ENCODE measurements around the gene ASPA. TPM values are rescaled to one million over a fixed set of nuclear protein-coding genes. Genes with fewer than 3 reads are reported as not detected.
A peak's percentile ranks its signal among the peaks of the same experiment; 100 is the strongest.
"Not testable (repeated sequence)": the region's sequence is repeated elsewhere in the genome, so short reads cannot be mapped to it uniquely, and the experiment has no call there.

The ASPA gene
- total RNA-seq, 1 donor from 2014 or later = not detected

DNA sequence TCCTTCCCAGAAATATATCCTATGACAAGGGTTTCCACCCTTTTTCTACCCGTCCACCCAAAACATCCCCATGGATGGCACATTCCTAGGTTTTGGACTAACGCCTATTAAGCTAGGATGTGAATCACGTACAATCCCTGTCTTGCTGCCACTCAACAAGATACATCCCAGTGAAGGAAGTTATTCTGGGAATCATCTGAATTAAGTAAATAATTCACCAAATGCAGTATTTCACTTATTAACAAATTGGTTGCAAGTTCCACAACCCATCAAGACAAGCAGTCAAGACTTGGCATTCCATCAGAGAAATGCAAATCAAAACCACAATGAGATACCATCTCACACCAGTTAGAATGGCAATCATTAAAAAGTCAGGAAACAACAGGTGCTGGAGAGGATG lies 32.1 kb downstream of the ASPA start:
- TF ChIP-seq CTCF (conservative IDR thresholded peaks at IDR 0.05) = no peak
- H3K27me3 Mint-ChIP-seq (ENCODE audit: low read depth) = peaks cover 5% of the 10 kb centered on the region
- H3K9me3 Mint-ChIP-seq = peaks cover 2% of the 10 kb centered on the region
- H3K27ac Mint-ChIP-seq (ENCODE audit: unreplicated experiment) = no peak overlapping the region
- H3K36me3 Mint-ChIP-seq (ENCODE audit: low read depth) = peaks cover 5% of the 10 kb centered on the region
- H3K4me3 Mint-ChIP-seq = no peak overlapping the region
- peaks cover 23% of the 10 kb centered on the region for H3K4me1 Mint-ChIP-seq
- no peak for DNase-seq (ENCODE audit: low read depth, low spot score)

- Mint-ChIP-seq H3K4me1 (peaks cover 39% of the 10 kb centered on the region), H3K27me3 (ENCODE audit: low read depth) (peaks cover 5% of the 10 kb centered on the region), H3K4me3 (no peak overlapping the region), H3K9me3 (peaks cover 2% of the 10 kb centered on the region), H3K27ac (ENCODE audit: unreplicated experiment) (no peak overlapping the region), H3K36me3 (ENCODE audit: low read depth) (peaks cover 5% of the 10 kb centered on the region)
- no peak for DNase-seq (ENCODE audit: low read depth, low spot score)
- TF ChIP-seq CTCF (conservative IDR thresholded peaks at IDR 0.05) = no peak
Measured at GRCh38 chr17:3510090-3510489, 34.3 kb downstream of the ASPA start.

DNA sequence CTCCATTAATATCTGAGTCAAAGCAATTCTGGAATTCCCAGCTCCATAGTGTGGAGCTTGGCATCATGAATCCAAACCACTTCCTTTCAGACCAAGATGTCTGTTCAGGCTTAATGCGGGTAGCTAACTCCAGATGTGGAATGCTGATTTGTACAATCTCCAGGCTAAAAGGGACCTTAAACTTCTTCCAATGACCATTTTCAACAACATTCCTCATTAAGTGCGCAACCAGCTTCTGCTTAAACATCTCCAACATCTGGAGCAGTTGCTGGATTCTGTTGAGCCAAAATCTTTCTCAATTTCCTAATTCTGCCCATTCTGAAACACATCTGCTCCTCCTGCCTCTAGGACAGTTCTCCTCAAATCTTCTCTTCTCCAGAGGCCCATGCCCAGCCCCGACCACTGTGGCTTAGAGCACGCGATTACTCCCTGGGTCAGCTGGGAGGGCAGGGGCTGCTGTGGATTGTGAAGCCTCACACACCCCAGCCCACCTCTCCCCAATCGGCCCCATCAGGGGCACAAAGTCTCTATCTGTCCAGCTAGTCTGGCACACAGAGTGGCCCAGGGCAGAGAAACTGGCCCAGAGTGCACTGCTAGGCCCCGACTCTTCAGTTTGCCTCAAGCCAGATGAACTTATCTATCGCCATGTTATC lies 36.2 kb downstream of the ASPA start:
- no peak for TF ChIP-seq CTCF (conservative IDR thresholded peaks at IDR 0.05)
- Mint-ChIP-seq H3K36me3 (ENCODE audit: low read depth) (peaks cover 8% of the 10 kb centered on the region), H3K4me1 (peaks cover 50% of the 10 kb centered on the region), H3K9me3 (peaks cover 2% of the 10 kb centered on the region), H3K27ac (ENCODE audit: unreplicated experiment) (peak overlapping the region; percentile 74), H3K27me3 (ENCODE audit: low read depth) (peaks cover 5% of the 10 kb centered on the region), H3K4me3 (peak overlapping the region; percentile 78)
- DNase-seq (ENCODE audit: low read depth, low spot score) = no peak

- H3K27me3 Mint-ChIP-seq (ENCODE audit: low read depth) = peaks cover 5% of the 10 kb centered on the region
- peaks cover 50% of the 10 kb centered on the region for H3K4me1 Mint-ChIP-seq
- peak overlapping the region; percentile 78 for H3K4me3 Mint-ChIP-seq
- DNase-seq (ENCODE audit: low read depth, low spot score) = peak; percentile 53
- peak overlapping the region; percentile 92 for H3K27ac Mint-ChIP-seq (ENCODE audit: unreplicated experiment)
- peaks cover 2% of the 10 kb centered on the region for H3K9me3 Mint-ChIP-seq
- no peak for TF ChIP-seq CTCF (conservative IDR thresholded peaks at IDR 0.05)
- peaks cover 8% of the 10 kb centered on the region for H3K36me3 Mint-ChIP-seq (ENCODE audit: low read depth)
Measured at GRCh38 chr17:3512505-3513171, 36.8 kb downstream of the ASPA start.

- H3K4me1 Mint-ChIP-seq = peaks cover 50% of the 10 kb centered on the region
- peaks cover 4% of the 10 kb centered on the region for H3K9me3 Mint-ChIP-seq
- DNase-seq (ENCODE audit: low read depth, low spot score) = no peak
- H3K27ac Mint-ChIP-seq (ENCODE audit: unreplicated experiment) = peak overlapping the region; percentile 92
- TF ChIP-seq CTCF (conservative IDR thresholded peaks at IDR 0.05) = no peak
- H3K27me3 Mint-ChIP-seq (ENCODE audit: low read depth) = peaks cover 5% of the 10 kb centered on the region
- H3K36me3 Mint-ChIP-seq (ENCODE audit: low read depth) = peaks cover 8% of the 10 kb centered on the region
- H3K4me3 Mint-ChIP-seq = peak overlapping the region; percentile 78
Measured at GRCh38 chr17:3513305-3514035, 37.7 kb downstream of the ASPA start.

DNA sequence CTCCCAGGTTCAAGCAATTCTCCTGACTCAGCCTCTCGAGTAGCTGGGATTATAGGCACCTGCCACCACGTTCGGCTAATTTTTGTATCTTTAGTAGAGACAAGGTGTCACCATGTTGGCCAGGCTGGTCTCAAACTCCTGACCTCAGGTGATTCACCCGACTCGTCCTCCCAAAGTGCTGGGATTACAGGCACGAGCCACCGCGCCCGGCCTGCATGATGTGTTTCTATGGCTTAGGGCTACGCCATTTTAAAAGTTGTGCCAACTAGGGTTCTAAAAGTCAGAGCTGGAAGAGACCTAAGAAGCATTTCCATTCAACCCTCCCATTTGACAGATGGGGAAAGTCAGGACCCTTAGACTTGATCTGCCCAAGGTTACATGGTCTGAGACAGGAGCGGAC lies 38.4 kb downstream of the ASPA start:
- not testable (repeated sequence) for H3K27ac Mint-ChIP-seq (ENCODE audit: unreplicated experiment); H3K36me3 Mint-ChIP-seq (ENCODE audit: low read depth); H3K9me3 Mint-ChIP-seq; H3K4me3 Mint-ChIP-seq; H3K27me3 Mint-ChIP-seq (ENCODE audit: low read depth); DNase-seq (ENCODE audit: low read depth, low spot score)
- H3K4me1 Mint-ChIP-seq = peaks cover 50% of the 10 kb centered on the region
